SU-DHL-6 (cell line): ENCODE data around the gene TGM2.

ENCODE experiments used
- CTCF ChIP-seq: fragments of 200-600 bp; sonication (generic); IDR thresholded peaks from one replicate; pipeline ENCODE4 v1.5.1; 2017; ENCODE audit warnings: antibody characterized with exemption, mild to moderate bottlenecking, low read length, moderate library complexity; ENCODE audit not compliant: insufficient read depth, poor library complexity, severe bottlenecking
- EZH2phosphoT487 ChIP-seq: fragments of 200-600 bp; sonication (generic), shearing (Covaris generic); conservative IDR thresholded peaks from 2 replicates; pipeline ENCODE4 v1.6.1; 2018; ENCODE audit warnings: mild to moderate bottlenecking, antibody characterized with exemption, low read length, moderate library complexity, mixed read lengths

GRCh38 chr20:38161412-38161774 is 3.7 kb downstream of the TGM2 start:
- TF ChIP-seq CTCF = no peak
- no peak for TF ChIP-seq EZH2phosphoT487
